ENCODE measurements around the gene SLC13A1.

The SLC13A1 gene

DNA sequence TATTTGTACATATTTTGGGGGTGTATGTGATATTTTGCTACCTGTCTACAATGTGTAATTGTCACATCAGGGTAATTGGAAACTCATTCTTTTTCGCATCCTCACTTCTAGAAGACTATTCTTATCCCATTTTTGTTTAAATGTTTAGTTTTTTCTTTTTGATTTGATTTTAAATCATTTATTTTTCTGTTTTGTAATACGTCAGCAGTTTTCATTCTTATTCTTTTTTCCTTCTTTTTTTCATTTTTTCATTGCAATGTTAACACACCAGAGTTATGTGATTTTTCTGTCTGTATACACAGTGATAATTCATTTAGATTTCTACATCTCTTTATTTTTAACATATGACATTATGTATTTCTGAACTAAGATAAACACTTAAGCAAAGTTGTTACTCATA lies 85.5 kb downstream of the SLC13A1 start:
- H3K36me3 ChIP-seq (ENCODE audit: control insufficient read depth in 2 of 2, insufficient read depth in 1 of 2, low read length in 2 of 2) = no peaks in the 10 kb centered on the region
- ChIA-PET CTCF (no interaction called here), POLR2A (no interaction called here)
- TF ChIP-seq, protein P1, sequence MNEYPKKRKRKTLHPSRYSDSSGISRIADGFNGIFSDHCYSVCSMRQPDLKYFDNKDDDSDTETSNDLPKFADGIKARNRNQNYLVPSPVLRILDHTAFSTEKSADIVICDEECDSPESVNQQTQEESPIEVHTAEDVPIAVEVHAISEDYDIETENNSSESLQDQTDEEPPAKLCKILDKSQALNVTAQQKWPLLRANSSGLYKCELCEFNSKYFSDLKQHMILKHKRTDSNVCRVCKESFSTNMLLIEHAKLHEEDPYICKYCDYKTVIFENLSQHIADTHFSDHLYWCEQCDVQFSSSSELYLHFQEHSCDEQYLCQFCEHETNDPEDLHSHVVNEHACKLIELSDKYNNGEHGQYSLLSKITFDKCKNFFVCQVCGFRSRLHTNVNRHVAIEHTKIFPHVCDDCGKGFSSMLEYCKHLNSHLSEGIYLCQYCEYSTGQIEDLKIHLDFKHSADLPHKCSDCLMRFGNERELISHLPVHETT (tag by site-specific recombination; IDR thresholded peaks at IDR 0.05) = no peak
- TF ChIP-seq ZNF677 (tag by site-specific recombination; IDR thresholded peaks at IDR 0.05) (no peak), ZNF560 (tag by site-specific recombination; IDR thresholded peaks at IDR 0.05; ENCODE audit: borderline replicate concordance) (no peak), KLF17 (tag by site-specific recombination; IDR thresholded peaks at IDR 0.05) (no peak)
- TF ChIP-seq, protein P2, sequence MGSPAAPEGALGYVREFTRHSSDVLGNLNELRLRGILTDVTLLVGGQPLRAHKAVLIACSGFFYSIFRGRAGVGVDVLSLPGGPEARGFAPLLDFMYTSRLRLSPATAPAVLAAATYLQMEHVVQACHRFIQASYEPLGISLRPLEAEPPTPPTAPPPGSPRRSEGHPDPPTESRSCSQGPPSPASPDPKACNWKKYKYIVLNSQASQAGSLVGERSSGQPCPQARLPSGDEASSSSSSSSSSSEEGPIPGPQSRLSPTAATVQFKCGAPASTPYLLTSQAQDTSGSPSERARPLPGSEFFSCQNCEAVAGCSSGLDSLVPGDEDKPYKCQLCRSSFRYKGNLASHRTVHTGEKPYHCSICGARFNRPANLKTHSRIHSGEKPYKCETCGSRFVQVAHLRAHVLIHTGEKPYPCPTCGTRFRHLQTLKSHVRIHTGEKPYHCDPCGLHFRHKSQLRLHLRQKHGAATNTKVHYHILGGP (tag by site-specific recombination; IDR thresholded peaks at IDR 0.05) = no peak
- TF ChIP-seq, protein P3, sequence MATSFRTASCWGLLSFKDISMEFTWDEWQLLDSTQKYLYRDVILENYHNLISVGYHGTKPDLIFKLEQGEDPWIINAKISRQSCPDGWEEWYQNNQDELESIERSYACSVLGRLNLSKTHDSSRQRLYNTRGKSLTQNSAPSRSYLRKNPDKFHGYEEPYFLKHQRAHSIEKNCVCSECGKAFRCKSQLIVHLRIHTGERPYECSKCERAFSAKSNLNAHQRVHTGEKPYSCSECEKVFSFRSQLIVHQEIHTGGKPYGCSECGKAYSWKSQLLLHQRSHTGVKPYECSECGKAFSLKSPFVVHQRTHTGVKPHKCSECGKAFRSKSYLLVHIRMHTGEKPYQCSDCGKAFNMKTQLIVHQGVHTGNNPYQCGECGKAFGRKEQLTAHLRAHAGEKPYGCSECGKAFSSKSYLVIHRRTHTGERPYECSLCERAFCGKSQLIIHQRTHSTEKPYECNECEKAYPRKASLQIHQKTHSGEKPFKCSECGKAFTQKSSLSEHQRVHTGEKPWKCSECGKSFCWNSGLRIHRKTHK (tag by site-specific recombination; IDR thresholded peaks at IDR 0.05) = no peak
- H3K4me3 ChIP-seq (ENCODE audit: low read depth, low read length) = no peak overlapping the region
- no peaks in the 10 kb centered on the region for H3K4me1 ChIP-seq (ENCODE audit: control insufficient read depth, insufficient read depth, low read length)
- no peaks in the 10 kb centered on the region for H3K9me3 ChIP-seq (ENCODE audit: control insufficient read depth, insufficient read depth, low read depth, low read length)
- H3K27ac ChIP-seq (ENCODE audit: extremely low read depth, low read depth, low read length) = no peak overlapping the region

GRCh38 chr7:123112833-123113232 lies 86.9 kb downstream of the SLC13A1 start:
- no peak overlapping the region for H3K4me3 ChIP-seq (ENCODE audit: low read depth, low read length)
- no peak overlapping the region for H3K27ac ChIP-seq (ENCODE audit: extremely low read depth, low read depth, low read length)
- no peaks in the 10 kb centered on the region for H3K4me1 ChIP-seq (ENCODE audit: control insufficient read depth, insufficient read depth, low read length)
- CTCF ChIA-PET = no interaction called here
- no peaks in the 10 kb centered on the region for H3K9me3 ChIP-seq (ENCODE audit: control insufficient read depth, insufficient read depth, low read depth, low read length)
- POLR2A ChIA-PET = no interaction called here
- H3K36me3 ChIP-seq (ENCODE audit: control insufficient read depth in 2 of 2, insufficient read depth in 1 of 2, low read length in 2 of 2) = no peaks in the 10 kb centered on the region
- TF ChIP-seq SCRT2 (tag by site-specific recombination; IDR thresholded peaks at IDR 0.05) (no peak), TCF7L2 (IDR thresholded peaks at IDR 0.05; ENCODE audit: borderline replicate concordance, low read depth, low read length) (no peak), SALL2 (tag by site-specific recombination; IDR thresholded peaks at IDR 0.05; ENCODE audit: borderline replicate concordance) (no peak), ZNF404 (tag by site-specific recombination; IDR thresholded peaks at IDR 0.05) (no peak), ZNF560 (tag by site-specific recombination; IDR thresholded peaks at IDR 0.05; ENCODE audit: borderline replicate concordance) (no peak), ZNF514 (tag by site-specific recombination; IDR thresholded peaks at IDR 0.05) (no peak), ZNF157 (tag by site-specific recombination; IDR thresholded peaks at IDR 0.05) (no peak), REST (tag by site-specific recombination; IDR thresholded peaks at IDR 0.05) (no peak), ZNF239 (tag by site-specific recombination; IDR thresholded peaks at IDR 0.05) (no peak), GLIS2 (tag by site-specific recombination; IDR thresholded peaks at IDR 0.05) (no peak), ZNF660 (tag by site-specific recombination; IDR thresholded peaks at IDR 0.05) (no peak), ZNF16 (tag by site-specific recombination; IDR thresholded peaks at IDR 0.05; ENCODE audit: low read depth) (no peak), ZNF624 (tag by site-specific recombination; IDR thresholded peaks at IDR 0.05) (no peak)
- TF ChIP-seq, protein P4, sequence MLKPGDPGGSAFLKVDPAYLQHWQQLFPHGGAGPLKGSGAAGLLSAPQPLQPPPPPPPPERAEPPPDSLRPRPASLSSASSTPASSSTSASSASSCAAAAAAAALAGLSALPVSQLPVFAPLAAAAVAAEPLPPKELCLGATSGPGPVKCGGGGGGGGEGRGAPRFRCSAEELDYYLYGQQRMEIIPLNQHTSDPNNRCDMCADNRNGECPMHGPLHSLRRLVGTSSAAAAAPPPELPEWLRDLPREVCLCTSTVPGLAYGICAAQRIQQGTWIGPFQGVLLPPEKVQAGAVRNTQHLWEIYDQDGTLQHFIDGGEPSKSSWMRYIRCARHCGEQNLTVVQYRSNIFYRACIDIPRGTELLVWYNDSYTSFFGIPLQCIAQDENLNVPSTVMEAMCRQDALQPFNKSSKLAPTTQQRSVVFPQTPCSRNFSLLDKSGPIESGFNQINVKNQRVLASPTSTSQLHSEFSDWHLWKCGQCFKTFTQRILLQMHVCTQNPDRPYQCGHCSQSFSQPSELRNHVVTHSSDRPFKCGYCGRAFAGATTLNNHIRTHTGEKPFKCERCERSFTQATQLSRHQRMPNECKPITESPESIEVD (tag by site-specific recombination; IDR thresholded peaks at IDR 0.05) = no peak
